ENCODE measurements around the gene VPS29.
"Not testable (repeated sequence)": the region's sequence is repeated elsewhere in the genome, so short reads cannot be mapped to it uniquely, and the experiment has no call there.

Gene VPS29

DNA sequence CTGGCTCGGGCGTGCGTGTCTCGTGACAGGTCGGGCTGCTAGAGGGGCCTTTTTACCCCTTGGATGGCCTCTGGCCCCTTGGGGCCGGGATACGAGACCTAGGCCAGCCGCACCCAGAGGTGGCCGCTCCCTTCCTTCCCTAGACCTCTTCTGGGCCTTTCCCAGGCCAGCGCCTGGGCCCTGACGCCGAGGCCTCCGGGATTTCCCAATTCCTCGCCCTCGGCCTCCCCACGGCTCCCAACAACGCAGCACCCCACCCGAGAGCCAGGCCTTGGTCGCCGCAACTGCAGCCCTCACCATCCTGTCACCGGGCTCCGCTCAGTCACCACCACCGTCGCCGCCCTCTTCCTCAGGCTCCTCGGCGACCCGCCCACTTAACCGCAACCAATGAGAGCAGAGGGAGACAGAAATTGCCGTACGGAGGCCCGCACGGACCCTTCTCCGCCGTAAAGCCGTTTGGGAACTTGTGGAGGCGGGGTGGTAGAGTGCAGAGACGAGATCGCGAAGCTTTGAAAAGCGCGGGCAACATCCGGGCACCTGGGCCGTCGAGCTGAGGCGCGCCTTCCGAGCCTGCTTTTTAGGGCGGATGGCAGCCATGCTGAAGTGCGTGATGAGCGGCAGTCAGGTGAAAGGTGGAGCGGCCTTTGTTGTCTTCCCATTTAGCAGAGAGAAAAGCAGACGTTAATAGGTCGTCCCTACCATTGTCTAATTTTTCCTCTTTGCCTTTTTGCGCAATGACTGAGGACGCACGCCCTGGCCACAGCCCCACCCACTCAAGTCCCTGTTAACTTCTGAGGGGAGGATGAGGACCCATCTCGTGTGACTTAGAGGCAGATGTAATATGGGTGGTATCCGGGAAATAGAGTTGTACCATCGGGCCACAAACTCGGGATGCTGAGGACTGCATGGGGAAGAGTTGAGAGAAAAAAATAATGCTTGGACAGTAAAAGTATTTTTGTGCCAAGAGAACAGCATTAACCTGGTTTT lies at the start of gene VPS29, which contains the start of gene RAD9B:
Gene VPS29 (minus strand): TSS at position 360 of the 987 bp plus-strand sequence. CDS start 60 bp downstream, at position 300.
Gene RAD9B (plus strand): TSS at position 580 of the 987 bp plus-strand sequence. CDS start 7 bp downstream, at position 587.
- DNase-seq = peak; percentile 93

DNA sequence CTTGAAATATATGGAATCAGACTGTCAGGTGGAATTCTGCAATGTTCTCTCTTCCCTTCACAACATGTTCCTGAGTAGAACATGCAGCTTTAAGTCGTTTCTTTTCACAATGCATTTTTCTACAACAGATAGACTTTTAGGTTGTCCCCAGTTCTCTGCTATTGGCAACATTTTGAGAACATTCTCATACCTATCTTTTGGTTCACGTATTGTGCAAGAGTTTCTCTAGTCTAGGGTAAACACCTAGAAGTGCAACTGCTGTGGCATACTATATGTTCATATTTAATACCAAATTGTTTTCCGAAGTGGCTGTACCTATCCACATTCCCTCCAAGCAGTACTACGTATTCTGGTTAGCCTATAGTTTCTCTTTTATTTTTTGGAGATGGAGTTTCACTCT lies 49.1 kb upstream of the VPS29 start:
- DNase-seq = no peak

DNA sequence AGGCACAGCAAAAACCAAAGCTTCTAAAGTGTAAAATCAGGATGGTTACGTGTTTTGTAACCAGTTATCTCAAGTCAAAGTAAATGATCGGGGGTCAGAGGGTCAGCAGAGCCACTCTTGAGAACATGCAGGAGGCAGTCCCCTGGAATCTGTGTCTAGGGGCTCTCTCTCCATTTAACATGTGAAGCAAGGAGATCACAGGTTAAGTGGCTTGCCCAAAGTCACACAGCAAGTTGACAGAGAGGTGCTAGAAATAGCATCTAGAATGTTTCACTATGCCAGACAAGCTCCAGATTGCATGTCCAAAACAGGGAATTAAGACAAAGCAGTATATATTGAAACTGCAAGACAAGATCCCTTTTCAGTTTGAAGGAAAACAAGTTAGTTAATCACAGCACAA lies 47.8 kb upstream of the VPS29 start:
- no peak for DNase-seq

DNA sequence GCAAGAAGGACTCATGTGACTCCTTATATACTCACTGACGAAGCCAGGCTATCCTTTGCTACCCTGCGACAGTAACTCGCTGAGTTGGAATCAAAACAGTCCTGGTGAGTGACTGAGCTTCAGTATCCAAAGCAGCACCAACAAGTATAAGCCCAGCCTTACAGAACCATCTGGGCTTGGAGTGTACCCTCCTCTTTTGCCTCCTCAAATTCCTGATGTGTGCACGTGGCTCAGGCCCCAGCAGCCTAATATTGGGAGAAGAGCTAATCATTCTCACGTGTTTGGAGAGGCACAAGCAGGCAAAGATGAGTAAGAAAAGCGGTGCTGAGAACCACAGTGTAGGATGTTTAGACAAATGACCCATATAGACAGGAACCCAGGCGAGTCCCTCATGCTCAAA lies 46.8 kb upstream of the VPS29 start:
- no peak for DNase-seq

DNA sequence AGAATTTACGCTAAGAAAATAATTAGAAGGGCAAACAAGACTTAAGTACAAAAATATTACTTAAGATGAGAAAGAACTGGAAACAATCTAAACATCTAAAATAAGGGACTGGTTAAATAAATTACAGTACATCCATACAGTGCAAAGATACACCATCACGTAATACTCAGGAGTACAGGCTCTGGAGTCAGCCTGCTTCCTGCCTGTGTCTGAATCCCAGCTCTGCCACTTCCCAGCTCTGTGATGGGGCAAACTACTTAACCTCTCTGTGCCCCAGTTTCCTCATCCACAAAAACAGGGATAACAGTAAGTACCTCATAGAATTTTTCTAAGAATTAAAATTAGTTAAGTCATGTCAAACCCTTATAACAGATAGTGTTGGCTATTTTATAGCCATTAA lies 45.2 kb upstream of the VPS29 start:
- no peak for DNase-seq

DNA sequence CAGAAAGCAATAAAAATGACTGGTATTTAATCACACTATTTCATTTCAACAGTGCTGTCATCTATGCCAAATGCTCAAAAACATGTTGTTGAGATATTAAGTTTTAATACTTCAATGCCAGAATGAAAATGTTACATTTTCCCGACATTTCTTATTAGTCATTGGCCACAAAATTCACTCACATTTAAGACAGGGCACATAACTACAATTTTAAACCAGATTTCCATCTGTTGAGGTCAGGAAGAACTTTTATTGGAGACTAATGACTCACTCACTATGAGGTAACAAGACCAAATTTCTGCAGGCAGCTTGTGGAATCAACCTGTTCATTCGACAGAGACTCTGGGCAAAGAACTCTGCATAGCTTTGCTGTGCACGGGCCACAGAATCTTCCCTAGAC lies 44.4 kb upstream of the VPS29 start:
- DNase-seq = no peak

DNA sequence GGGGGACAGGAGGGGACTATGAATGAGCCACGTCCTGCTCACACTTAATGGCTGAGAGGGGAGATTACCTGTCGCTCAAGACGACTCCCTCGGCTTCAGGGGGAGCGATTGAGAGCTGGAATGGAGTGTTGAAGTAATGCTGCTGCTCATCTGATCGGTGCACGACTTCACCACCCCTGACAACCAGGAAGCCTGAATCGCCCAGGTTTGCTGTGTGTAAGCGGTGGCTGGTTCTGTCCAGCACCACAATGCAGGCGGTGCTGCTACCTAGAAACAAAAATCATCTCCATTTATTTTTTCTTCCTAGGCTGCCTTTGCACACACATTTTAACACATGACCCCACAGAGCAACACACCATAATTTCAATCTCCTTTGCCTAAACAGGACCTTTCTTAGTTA lies 43.9 kb upstream of the VPS29 start:
- no peak for DNase-seq

DNA sequence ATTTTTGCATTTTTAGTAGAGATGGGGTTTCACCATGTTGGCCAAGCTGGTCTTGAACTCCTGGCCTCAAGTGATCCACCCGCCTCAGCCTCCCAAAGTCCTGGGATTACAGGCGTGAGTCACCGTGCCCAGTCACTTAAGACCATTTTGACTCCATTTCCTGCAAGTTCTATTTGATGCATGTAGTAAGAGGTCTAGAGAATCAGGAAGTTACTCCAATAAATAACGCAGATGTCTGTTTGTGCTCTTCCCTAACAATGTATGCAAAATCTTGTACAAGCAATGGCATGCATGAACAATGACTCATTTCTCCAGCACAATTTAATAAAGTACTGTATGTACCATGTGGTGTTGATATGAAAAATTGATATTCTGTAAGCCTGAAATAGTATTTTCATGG lies 43.3 kb upstream of the VPS29 start:
- DNase-seq = not testable (repeated sequence)

DNA sequence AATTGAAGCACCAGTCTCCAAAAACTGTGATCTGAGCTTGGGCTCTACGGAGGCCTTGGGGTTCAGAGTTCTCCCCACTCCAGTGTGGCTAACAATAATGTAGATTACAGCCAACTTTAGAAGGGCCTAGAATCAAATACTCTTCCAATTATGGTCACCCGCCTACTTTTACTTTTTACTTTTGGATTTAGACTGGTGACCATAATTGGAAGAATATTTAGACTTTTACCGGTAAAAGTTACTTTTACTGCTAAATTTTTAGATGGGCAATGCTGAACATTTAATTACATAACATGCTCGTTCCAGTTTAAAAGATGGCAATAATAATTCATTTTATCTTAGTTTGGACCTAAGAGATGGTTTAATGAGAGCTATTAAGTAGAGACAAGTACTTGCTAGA lies 42.1 kb upstream of the VPS29 start:
- DNase-seq = no peak

DNA sequence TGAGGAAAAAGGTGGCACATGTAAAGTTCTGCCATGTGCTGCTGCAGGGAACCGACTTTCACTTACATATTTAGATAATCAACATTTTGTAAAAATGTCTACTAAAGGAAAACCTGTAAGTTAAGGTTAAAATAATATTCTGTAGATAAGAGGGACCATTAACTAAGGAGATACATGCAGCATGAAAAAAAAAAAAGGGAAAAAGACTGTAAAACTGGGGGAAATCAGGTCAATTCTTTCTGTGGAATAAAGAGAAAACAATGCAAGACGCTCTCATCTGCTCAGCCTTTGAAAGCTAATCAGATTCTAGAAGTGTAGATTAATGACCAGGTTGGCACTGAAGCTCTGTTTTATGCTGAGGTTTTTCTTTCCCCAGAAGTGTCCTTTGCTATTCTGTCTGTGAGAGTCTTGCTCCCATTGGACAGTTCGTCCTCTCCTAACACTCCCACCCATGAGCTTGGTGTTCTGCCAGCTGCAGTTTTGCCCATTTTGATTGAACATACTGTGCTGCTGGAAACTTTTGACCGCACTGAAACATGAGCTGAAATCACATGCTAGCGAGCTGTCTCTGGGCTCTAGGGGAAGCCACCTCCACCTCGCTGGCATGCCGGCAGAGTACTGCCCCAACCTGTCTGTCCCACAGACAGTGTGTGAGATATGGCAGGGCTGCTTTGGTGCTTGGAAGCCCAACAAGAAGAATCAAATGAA lies 41.5 kb upstream of the VPS29 start:
- DNase-seq = no peak

DNA sequence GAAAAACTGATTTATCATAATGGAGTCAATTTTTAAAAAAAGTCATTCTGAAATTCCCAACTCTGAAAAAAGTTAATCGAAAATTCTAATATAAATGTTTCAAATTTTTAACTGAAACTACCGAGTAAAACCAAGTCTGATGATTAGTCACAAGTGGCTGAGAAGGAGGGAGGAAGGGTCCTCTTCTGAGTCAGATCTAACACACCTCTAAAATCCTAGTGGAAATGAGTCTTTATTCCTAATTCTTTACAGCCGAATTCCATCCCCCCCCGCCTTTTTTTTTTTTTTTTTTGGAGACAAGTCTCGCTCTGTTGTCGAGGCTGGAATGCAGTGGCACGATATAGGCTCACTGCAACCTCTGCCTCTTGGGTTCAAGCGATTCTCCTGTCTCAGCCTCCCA lies 38.1 kb upstream of the VPS29 start:
- no peak for DNase-seq

DNA sequence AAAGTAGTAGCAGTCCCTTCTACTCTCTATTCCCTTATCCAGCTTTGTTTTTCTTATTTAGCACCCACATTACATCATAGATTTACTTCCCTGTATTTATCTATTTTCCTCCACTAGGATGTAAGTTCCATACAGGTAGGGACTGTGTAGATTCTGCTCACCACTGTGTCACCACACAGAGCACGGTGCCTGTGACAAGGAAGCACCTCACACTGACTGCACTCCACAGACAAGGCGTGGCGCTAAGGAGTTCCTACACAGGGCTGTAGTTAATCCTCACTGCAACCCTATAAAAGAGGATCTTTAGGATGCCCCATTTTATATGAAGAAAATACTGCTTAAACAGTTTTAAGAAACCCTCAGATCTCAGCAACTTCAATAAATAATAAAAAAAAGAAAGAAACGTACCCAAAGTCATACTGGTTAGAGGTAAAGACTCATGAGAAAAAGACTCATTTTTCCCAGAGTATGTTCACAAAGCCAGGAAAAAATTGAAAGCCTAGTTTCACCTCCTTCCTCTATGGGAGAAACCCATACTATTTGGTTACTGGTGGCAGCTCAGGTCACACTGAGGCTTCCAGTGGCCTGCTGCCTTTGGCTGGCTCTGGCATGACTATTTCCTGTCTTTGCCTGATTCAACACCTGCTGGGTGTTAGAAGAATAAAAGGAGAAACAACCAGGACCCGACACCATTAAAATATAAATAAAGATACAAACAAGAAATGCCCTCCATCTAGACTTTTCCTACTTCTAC lies 37.1 kb upstream of the VPS29 start:
- no peak for DNase-seq

DNA sequence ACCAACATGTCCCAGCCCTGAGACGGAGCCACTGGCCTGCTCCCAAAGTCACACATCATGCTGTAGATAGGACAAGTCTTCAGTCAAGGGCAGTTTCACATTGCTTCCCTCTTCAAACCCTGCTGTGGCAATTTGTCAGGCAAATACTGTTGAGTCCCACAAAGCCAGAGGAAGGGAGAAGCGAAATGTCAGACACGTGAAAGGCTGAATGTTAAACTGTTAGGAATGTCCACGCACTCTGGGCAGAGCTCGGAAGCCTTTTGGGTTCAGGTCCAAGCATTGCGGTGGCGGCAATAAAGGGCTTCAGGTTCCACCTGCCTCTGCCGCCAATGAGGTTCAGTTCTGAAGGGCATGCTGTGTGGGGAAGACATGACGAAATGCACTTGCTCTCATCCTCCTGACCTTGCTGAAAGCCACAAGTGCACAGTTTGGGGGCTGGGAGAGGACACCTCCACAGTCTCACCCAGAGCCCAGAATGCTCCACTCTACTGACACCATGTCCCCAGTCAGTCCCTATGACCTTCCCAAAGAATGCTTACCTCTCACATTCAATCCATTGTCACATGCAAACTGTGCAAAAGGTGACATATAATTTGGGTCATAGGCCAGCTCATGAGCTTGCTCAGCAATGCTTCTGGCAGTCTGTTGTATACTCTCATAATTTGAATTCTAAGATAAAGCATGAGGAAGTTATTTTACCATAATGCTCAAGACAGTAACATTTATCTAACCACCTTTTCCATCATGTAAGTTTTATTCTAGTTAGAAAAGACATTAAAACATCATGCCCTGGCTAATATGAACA lies 35.9 kb upstream of the VPS29 start:
- no peak for DNase-seq

DNA sequence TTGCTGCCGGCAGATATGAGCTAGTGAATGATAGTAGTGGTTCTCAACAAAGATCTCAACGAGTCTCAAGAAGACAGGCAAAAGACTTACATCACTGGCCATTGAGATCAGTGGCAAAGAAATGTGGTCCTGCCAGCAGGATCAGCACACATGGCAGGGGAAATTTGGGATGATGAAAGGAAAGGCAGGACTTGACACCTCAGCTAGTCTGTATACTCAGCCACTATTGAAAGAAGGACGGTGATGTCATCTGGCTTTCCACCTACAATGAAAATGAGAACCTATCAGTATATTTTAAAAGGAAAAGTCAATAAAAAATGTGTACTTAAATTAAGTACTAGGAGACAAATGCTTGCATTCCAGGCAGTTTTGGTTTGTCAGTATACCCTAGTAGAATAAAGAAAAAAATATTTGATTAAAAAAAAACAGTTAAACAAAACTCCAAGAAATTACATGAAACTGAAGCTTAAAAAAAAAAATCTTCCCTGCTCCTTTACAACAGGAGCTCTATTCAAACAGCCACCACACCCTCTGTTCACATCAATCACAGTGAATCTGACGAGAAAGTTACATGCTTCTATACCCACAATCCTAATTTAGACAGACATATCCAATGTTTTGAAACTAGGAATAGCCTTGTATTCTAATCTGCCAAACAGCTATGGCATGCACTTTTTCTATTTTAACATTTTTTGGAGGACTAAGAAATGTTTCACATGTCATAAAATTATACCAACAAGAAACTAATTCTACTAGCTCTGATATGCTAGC lies 35.1 kb upstream of the VPS29 start:
- no peak for DNase-seq

DNA sequence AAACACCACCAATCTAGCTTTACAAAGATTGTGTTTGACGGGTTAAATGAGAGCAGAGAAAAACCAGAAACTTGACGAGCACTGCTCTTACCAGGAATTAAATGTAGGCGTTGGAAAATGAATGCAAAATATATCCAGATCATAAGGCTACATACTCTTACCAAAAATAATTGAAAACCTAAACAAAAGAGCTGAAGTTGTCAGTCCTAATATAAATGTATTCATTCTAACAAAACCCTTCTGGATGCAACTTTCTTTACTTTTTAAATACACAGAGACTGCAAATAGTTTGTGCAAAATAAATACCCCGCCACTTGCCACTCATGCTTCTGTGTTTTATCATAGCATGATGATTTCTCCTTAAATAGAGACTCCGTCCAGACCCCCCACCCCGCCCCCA lies 32.9 kb upstream of the VPS29 start:
- no peak for DNase-seq

DNA sequence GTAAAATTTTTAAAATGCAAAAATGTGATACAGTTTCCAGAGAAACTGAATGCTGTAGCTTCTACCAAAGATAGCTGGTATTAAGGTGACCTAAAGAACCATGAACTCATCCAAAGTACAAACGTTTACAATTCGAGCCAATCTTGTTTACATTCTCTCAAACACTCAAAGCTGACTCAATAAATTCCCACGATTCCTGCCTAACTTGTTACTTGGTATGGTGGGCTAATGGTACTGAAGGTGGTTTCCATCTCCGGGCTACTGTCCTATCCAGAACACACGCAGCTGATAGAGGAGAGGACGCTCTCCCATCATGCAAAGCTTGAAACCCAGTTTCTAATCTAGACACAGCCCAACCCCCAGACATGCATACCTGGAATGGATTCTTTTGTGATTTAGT lies 31.7 kb upstream of the VPS29 start:
- no peak for DNase-seq

DNA sequence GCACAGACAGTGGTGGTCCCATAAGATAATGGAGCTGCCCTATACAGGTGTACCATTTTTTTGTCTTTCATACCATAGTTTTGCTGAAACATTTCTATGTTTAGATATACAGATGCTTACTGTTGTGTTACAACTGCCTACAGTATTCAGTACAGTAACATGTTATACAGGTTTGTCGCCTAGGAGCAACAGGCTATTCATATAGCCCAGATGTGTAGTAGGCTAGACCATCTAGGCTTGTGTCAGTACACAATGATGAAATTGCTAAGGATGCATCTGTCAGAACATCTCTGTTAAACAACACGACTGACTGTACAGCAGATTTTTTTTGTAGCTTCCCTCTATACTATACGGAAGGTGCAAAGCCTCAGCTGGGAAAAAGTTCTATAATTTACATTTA lies 30.7 kb upstream of the VPS29 start:
- DNase-seq = no peak

DNA sequence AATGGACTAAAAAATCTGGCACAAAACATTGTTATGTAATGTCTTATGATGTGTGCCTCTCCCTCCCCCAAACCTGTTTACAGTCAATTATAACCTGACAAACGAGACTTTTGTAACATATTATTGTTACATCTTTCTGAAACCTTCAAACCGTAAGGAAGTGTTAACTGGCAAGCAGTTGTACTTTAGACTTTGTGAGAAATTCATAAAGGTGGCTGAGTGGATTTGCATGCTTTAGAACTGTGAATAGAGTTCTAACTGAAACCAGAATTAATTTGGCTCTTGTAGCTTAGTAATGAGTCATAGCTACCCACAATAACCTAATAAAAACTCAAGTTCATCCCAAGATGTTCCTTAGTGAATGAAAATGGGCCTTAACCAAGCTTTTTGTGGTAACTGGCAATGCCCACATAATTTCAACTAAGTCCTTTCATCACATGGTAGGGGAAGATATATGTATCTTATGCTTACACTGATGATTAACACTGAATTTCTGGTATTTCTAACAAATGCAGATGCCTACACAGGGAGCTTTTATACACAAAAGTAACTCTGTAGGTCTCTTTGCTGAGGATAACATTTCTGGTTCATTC lies 29.9 kb upstream of the VPS29 start:
- DNase-seq = no peak

DNA sequence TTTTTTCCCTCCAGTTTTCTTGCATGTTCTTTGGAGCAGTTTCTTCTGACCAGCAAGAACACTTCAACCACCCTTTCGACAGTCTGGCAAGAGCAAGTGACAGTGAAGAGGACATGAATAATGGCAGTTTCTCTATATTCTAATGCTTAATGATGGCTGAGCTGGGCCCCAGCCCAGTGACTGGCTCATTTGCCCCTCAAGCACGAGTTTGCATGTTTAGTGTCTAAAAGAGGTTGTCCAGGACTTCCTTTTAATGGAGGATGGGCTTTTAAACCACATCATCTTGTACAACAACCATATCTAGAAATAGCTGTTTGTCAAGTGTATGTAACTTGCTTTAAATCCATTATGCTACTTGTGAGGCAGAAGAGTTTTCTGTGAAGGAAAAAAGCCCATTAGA lies 28.6 kb upstream of the VPS29 start:
- DNase-seq = no peak

DNA sequence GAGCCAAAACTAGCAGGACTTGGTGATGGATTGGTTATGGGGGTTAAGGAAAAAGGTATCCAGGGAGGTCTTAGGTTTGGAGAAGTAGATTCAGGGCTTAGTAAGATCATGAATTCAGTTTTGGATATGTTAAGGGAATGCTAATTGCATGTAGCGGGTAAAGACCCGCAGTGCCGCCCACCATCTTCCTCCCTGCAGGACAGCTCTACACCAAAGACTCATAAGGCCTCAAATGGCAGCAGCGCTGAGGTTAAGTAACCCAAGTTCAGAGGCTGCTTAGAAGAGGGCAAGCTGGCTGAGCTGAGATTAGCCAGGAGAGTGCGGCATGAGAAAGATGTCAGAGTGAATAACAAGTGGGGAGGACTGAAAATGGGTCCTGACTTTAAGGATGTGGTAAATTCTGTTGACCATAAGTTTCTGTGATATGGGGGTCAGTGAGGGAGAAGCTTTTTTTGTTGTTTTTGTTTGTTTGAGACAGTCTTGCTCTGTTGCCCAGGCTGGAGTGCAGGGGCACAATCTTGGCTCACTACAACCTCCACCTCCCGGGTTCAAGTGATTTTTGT lies 26.4 kb upstream of the VPS29 start:
- no peak for DNase-seq
